ENCODE data around the gene SLC5A2.

GRCh38 chr16:31525113-31525512 is 42.2 kb downstream of the SLC5A2 start:
- no peak for TF ChIP-seq CTCF (IDR thresholded peaks at IDR 0.05)
- no peak for TF ChIP-seq POLR2A (IDR thresholded peaks at IDR 0.05)

Measured in adrenal gland (tissue), 5 donors.